Breast epithelium (tissue), 3 donors: Measurements from ENCODE around the gene TRAPPC6A.

Experiments
- CTCF ChIP-seq, 3 donors: fragments of 450-650 bp; IDR thresholded peaks; one replicate each; pipeline ENCODE4 v1.5.1; 2016 to 2017; ENCODE audit warnings: antibody characterized with exemption in 3 of 3, mild to moderate bottlenecking in 3 of 3, moderate library complexity in 3 of 3
- POLR2A ChIP-seq: fragments of 450-650 bp; IDR thresholded peaks from one replicate; pipeline ENCODE4 v1.6.1; 2016; ENCODE audit warnings: antibody characterized with exemption, mild to moderate bottlenecking, moderate library complexity
- POLR2AphosphoS5 ChIP-seq, 3 donors: sonication (generic); formaldehyde crosslinking; IDR thresholded peaks; one replicate each; pipeline ENCODE4 v1.6.1; 2017; ENCODE audit warnings: antibody characterized with exemption in 3 of 3

DNA sequence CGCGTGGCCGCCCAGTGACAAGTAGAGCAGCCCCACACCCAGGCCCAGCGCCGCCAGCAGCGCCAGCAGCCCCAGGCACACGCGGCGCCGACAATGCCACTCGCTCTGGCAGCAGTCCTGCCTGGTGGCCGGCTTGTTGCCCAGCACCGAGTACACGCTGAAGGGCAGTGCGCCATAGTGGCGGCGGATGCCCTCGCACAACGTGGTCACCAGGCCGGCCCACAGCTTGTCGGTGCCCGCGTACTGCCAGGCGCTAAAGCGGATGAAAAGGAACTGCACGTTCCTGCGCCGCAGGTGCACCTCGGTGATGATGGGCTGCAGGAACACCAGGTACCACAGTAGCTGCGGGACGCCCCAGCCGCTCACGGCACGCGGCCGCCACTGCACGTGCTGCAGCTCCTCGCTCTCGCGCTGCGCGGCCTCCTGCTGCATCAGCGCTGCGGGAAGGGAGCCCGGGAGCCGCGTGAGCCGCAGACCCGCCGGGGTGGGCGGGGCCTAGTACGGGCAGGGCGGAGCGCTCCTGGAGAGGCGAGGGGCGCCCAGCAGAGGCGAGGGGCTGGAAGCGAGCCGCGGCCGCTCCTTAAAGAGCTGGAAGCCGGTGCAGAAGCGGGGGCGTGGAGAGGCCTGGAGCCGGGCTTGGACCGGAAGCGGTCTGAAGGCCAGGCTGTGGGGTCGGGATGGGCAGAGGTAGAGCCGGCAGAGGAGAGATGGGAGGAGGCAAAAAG is 24.5 kb downstream of the TRAPPC6A start:
- TF ChIP-seq POLR2AphosphoS5 (IDR thresholded peaks at IDR 0.05) = no peak
- TF ChIP-seq CTCF (IDR thresholded peaks at IDR 0.05) = no peak
- no peak for TF ChIP-seq POLR2A
